ENCODE measurements around the gene ROPN1B.
"Not testable (repeated sequence)": the region's sequence is repeated elsewhere in the genome, so short reads cannot be mapped to it uniquely, and the experiment has no call there.

Gene ROPN1B

GRCh38 chr3:125968701-125969592 lies at the start of gene ROPN1B:
TSS of gene ROPN1B (plus strand) at chr3:125969178. CDS start at chr3:125972055, 2,877 bp downstream.
- not testable (repeated sequence) for DNase-seq

GRCh38 chr3:125920191-125920590 lies 48.8 kb upstream of the ROPN1B start:
- DNase-seq: not testable (repeated sequence)

GRCh38 chr3:125920751-125921279 lies 48.2 kb upstream of the ROPN1B start:
- DNase-seq: not testable (repeated sequence)

DNA sequence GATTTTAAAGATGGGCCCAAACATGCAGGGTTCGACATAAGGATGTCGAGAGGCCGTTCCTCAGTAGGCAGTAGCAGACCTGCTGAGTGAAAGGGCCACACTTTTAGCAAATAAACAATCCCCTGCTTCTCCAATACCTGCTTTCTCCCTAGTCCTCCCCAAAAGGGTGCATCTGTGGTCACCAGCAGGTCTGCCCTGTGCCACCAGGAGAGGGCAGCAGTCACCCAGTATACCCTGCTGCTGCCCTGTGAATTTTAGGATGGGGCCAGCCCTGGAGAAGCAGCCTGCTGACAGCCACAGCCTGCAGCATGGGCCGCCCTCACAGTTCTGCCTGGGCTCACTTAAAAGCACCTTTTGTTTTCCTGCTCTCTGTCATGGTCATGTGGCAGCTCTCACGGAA lies 47.3 kb upstream of the ROPN1B start:
- DNase-seq: not testable (repeated sequence)

- DNase-seq: not testable (repeated sequence)
These were observed 45.5 kb upstream of the ROPN1B start for GRCh38 chr3:125923324-125924115.

- not testable (repeated sequence) for DNase-seq
These were observed 44.7 kb upstream of the ROPN1B start for GRCh38 chr3:125924276-125924675.

GRCh38 chr3:125925727-125926126 lies 43.3 kb upstream of the ROPN1B start:
- peak; percentile 2 for DNase-seq

GRCh38 chr3:125928771-125929545 lies 40.0 kb upstream of the ROPN1B start:
- DNase-seq: peak; percentile 52

DNA sequence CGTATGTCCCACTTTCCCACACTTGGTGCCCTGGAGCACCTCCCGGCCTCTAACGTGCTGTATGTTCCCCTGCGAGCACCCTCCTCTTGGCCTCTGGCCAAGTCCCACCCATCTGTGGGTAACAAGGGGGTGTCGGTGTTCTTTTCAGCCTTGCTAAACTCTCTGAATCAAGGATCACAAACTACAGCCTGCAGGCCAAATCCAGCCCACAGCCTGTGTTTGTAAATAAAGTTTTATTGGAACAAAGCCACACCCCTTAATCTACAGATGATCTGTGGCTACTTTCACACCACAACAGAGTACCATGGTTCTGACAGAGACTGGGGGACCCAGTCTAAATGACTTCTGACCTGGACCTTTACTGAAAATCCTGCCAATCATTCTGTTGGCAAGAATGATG lies 39.2 kb upstream of the ROPN1B start:
- DNase-seq: not testable (repeated sequence)

GRCh38 chr3:125931355-125931880 lies 37.6 kb upstream of the ROPN1B start:
- DNase-seq: not testable (repeated sequence)

DNA sequence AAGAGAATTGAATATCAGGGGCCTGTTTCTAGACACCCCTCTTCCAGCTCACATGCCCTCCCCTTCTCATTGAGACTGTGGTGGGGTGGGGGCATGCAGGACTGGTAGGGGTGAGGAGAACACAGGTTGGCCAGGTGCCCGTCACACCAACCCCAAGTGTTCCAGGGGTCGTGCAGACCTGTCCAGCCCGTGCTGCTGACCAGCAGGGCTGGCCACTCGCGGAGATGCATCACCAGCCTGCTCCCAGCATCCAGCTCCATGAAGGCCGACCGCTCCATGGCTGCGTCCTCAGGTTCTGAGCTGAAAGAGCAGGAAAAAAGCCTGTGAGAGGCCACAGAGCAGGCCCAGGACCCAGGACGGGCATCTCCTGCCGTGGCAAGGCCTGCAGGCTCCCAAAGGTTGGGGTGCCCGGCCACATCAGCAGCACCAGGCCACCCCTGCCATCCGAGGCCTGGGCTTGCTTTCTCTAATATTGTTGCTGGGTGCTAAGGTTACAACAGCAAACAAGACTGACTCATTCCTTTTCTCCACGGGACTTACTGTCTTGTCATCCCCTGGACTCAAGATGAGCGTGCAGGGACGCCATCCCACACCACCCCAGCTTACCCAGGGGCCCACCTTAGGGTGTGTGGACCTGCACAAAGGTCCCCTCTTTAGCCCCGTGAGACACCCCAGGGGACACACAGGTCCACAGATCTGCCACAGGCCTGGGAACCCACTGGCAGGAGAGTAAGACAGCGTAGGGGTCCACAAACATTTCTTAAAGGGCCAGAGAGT lies 35.4 kb upstream of the ROPN1B start:
- not testable (repeated sequence) for DNase-seq

- DNase-seq: not testable (repeated sequence)
These were observed 33.6 kb upstream of the ROPN1B start for GRCh38 chr3:125935252-125935874.

DNA sequence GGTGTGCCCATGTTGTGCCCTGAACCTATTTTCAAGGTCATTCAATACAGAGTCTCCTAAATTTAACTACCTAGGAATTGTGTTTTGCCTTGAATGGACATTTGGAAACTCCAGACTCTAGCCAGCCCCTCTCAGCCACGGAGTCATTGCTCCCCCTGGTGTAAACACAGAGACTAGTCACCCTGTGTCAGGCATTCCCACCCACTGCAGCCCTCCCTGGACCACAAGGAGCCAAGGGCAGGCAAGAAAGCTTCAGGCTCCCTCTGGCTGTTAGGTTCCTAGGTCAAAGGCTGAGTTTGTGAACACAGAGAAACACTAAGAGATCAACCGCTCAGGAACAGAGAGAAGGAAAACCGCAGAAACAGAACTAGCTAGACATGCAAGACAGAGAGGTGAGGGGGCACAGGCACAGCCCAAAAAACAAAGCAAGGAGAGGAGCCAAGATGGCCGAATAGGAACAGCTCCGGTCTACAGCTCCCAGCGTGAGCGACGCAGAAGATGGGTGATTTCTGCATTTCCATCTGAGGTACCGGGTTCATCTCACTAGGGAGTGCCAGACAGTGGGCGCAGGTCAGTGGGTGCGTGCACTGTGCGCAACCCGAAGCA lies 32.7 kb upstream of the ROPN1B start:
- DNase-seq: not testable (repeated sequence)

DNA sequence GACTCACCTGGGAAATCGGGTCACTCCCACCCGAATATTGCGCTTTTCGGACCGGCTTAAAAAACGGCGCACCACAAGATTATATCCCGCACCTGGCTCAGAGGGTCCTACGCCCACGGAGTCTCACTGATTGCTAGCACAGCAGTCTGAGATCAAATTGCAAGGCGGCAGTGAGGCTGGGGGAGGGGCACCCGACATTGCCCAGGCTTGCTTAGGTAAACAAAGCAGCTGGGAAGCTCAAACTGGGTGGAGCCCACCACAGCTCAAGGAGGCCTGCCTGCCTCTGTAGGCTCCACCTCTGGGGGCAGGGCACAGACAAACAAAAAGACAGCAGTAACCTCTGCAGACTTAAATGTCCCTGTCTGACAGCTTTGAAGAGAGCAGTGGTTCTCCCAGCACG lies 32.1 kb upstream of the ROPN1B start:
- not testable (repeated sequence) for DNase-seq

- not testable (repeated sequence) for DNase-seq
These were observed 21.2 kb upstream of the ROPN1B start for GRCh38 chr3:125947806-125948205.

GRCh38 chr3:125948901-125949300 lies 20.1 kb upstream of the ROPN1B start:
- not testable (repeated sequence) for DNase-seq

GRCh38 chr3:125951176-125951575 lies 17.8 kb upstream of the ROPN1B start:
- DNase-seq: not testable (repeated sequence)

DNA sequence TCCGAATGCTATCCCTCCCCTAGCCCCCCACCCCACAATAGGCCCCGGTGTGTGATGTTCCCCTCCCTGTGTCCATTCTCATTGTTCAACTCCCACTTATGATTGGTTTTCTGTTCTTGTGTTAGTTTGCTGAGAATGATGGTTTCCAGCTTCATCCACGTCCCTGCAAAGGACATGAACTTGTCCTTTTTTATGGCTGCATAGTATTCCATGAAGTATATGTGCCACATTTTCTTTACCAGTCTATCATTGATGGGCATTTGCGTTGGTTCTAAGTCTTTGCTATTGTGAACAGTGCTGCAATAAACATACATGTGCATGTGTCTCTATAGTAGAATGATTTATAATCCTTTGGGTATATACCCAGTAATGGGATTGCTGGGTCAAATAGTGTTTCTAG lies 12.0 kb upstream of the ROPN1B start:
- DNase-seq: not testable (repeated sequence)

GRCh38 chr3:125957674-125958510 lies 11.1 kb upstream of the ROPN1B start:
- DNase-seq: no peak

All from right forelimb (tissue), 1 donor.